C4-2B (cell line): ENCODE results near the gene TMC4.
"Not testable (repeated sequence)": the region's sequence is repeated elsewhere in the genome, so short reads cannot be mapped to it uniquely, and the experiment has no call there.

Experiments used
- H3K27ac ChIP-seq: fragments of 450-650 bp; 2 replicates; pipeline ENCODE4 v1.5.1; 2017
- CTCF ChIP-seq: fragments of 450-650 bp; conservative IDR thresholded peaks from 2 replicates; pipeline ENCODE4 v1.5.1; 2017; ENCODE audit warnings: mild to moderate bottlenecking
- ZFX ChIP-seq: fragments of 450-650 bp; IDR thresholded peaks from 2 replicates; pipeline ENCODE4 v1.6.1; 2017

The TMC4 gene

DNA sequence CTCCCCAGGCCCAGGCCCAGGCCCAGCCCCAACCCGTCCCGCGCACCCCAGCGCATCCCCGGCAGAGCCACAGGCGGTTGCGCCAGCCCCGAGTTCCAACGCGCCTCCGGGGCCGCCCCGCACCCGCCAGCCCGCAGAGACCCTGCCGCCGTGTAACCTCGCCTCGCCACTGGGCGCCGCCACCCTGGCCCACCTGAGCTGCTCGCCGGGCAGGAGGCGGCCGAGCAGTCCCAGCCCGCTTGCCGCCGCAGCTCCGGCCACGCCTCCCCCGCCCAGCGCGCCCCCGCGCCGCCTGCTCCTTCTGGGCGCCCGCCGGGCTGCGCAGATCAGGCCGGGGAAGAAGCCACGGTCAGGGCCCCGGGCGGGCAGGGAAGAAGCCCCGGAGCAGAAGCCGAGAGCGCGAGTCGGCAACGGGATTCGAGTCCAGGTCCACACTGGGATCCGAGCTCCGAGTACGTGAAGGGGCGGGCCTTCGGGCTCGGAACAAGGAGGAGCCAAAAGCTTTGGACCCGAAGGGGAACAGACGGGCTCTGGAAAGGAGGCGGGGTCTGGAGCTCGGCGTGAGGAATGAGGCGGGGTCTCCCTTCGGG lies 16.3 kb upstream of the TMC4 start, which contains the start of gene MBOAT7:
Gene MBOAT7, minus strand, starts transcription at position 436 of the 590 bp plus-strand sequence. CDS start 1,072 bp downstream, outside the sequence.
- TF ChIP-seq CTCF (no peak; the same call in 1 of the 2 replicates), ZFX (peak; percentile 63; the same call in 1 of the 2 replicates)
- H3K27ac ChIP-seq: peak within 1 kb of the TSS; percentile 86

GRCh38 chr19:54188215-54188871 lies 15.4 kb upstream of the TMC4 start:
- peak overlapping the region; percentile 81 for H3K27ac ChIP-seq

DNA sequence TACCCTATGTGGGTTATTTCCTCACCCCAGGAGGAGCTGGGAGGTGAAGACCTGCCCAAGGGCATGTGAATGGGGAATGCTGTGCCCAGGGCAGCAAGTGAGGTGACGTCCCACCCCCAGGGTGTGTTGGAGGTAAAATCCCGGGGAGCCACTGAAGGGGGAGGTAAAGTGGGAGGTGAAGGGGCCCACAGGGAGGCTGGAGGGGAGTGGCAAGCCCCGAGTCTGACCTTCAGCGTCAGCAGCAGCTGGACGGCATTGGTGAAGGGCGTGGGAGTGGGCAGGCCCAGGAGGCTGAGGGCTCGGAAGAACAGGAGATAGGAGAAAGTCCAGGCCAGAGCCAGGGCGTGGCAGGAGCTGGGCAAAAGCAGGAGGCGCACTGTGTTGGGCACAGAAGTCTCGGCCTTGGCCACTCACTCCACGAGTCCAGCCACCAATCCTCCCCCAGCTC lies 14.0 kb upstream of the TMC4 start:
- H3K27ac ChIP-seq: no peak overlapping the region
- TF ChIP-seq ZFX (no peak), CTCF (no peak)

More at GRCh38 chr19:54188215-54188871, 15.4 kb upstream of the TMC4 start:
- TF ChIP-seq CTCF (no peak), ZFX (no peak)

DNA sequence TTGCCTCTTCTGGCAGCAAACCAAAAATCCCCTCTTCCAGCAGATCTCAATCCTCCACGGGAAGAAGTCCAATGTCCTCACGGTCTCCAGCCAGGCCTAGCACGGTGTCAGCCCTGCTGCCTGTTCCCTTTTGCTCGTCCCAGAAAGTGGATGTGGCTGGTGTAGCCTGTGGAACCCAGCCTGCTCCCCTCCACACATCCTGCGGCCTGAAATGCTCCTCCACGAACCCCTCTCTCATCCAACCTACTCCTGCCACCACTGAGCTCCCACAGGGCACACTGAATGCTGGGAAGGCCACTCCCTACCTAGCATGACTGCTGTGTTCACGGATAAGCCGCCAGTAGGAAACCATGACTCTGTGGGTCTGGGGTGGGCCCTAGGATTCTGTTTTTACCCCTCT lies 13.4 kb upstream of the TMC4 start:
- H3K27ac ChIP-seq: no peak overlapping the region
- TF ChIP-seq CTCF (no peak), ZFX (no peak)

- H3K27ac ChIP-seq: no peak overlapping the region
- TF ChIP-seq CTCF (no peak), ZFX (no peak)
Observed at GRCh38 chr19:54183431-54183830, 10.5 kb upstream of the TMC4 start.

GRCh38 chr19:54181894-54182293 lies 8.9 kb upstream of the TMC4 start:
- H3K27ac ChIP-seq: not testable (repeated sequence)

DNA sequence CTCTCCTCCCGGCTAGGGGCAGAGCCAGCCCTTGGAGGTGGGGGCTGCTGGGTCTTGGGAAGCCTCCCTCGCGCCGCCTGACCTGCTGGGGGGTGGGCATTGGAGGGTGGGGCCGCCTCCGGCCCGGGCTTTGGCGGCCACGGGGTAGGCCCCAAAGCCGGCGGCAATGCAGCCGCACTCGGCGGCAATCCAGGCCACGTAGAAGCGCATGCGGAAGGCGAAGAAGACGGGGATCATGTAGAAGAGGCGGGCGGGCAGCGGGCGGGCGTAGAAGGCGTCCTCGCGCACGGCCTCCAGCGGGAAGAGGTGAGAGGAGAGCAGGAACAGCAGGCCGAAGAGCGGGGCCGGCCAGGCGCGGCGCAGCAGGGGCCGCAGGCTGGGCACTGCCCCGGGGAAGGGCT lies 7.7 kb upstream of the TMC4 start:
- H3K27ac ChIP-seq: no peak overlapping the region
- TF ChIP-seq CTCF (no peak), ZFX (no peak)
